Measurements from ENCODE around the gene KIF3C. TPM values are rescaled to one million over a fixed set of nuclear protein-coding genes. Genes with fewer than 3 reads are reported as not detected.
"Not testable (repeated sequence)": the region's sequence is repeated elsewhere in the genome, so short reads cannot be mapped to it uniquely, and the experiment has no call there.

Gene KIF3C
- polyA plus RNA-seq, 4 donors: 12.5 to 19.7 (median 15.3) TPM

- no peak for DNase-seq (ENCODE audit: low read depth in 4 of 4, low spot score in 3 of 4)
Measured at GRCh38 chr2:26000561-26001082, 18.3 kb upstream of the KIF3C start.

- DNase-seq (ENCODE audit: low read depth in 4 of 4, low spot score in 3 of 4): not testable (repeated sequence)
Measured at GRCh38 chr2:25999406-25999805, 17.1 kb upstream of the KIF3C start.

- not testable (repeated sequence) for DNase-seq (ENCODE audit: low read depth in 4 of 4, low spot score in 3 of 4)
Measured at GRCh38 chr2:25998816-25999383, 16.6 kb upstream of the KIF3C start.

GRCh38 chr2:25996844-25997243 is 14.5 kb upstream of the KIF3C start:
- DNase-seq (ENCODE audit: low read depth in 4 of 4, low spot score in 3 of 4): no peak

- no peak for DNase-seq (ENCODE audit: low read depth in 4 of 4, low spot score in 3 of 4)
Measured at GRCh38 chr2:25994509-25994908, 12.2 kb upstream of the KIF3C start.

- DNase-seq (ENCODE audit: low read depth in 4 of 4, low spot score in 3 of 4): no peak
Measured at GRCh38 chr2:25993049-25993448, 10.8 kb upstream of the KIF3C start.

- DNase-seq (ENCODE audit: low read depth in 4 of 4, low spot score in 3 of 4): no peak
Measured at GRCh38 chr2:25992556-25992955, 10.3 kb upstream of the KIF3C start.

GRCh38 chr2:25991965-25992364 is 9.7 kb upstream of the KIF3C start:
- DNase-seq (ENCODE audit: low read depth in 4 of 4, low spot score in 3 of 4): no peak

GRCh38 chr2:25989154-25989553 is 6.9 kb upstream of the KIF3C start:
- DNase-seq (ENCODE audit: low read depth in 4 of 4, low spot score in 3 of 4): no peak

- DNase-seq (ENCODE audit: low read depth in 4 of 4, low spot score in 3 of 4): no peak
Measured at GRCh38 chr2:25988134-25988533, 5.8 kb upstream of the KIF3C start.

GRCh38 chr2:25983735-25984134 is 1.4 kb upstream of the KIF3C start:
- no peak for DNase-seq (ENCODE audit: low read depth in 4 of 4, low spot score in 3 of 4)

GRCh38 chr2:25982968-25983280 is 627 bp upstream of the KIF3C start:
- DNase-seq (ENCODE audit: low read depth in 4 of 4, low spot score in 3 of 4): no peak

GRCh38 chr2:25981596-25982272 is 563 bp downstream of the KIF3C start:
- peak in 1 of 4 donors; percentile 39 for DNase-seq (ENCODE audit: low read depth in 4 of 4, low spot score in 3 of 4)

GRCh38 chr2:25980951-25981350 is 1.3 kb downstream of the KIF3C start:
- DNase-seq (ENCODE audit: low read depth in 4 of 4, low spot score in 3 of 4): no peak

- DNase-seq (ENCODE audit: low read depth in 4 of 4, low spot score in 3 of 4): no peak
Measured at GRCh38 chr2:25980076-25980887, 2.0 kb downstream of the KIF3C start.

GRCh38 chr2:25979001-25979400 is 3.3 kb downstream of the KIF3C start:
- DNase-seq (ENCODE audit: low read depth in 4 of 4, low spot score in 3 of 4): no peak

GRCh38 chr2:25977768-25978167 is 4.5 kb downstream of the KIF3C start:
- DNase-seq (ENCODE audit: low read depth in 4 of 4, low spot score in 3 of 4): no peak

- DNase-seq (ENCODE audit: low read depth in 4 of 4, low spot score in 3 of 4): no peak
Measured at GRCh38 chr2:25976983-25977741, 5.1 kb downstream of the KIF3C start.

GRCh38 chr2:25972049-25972823 is 10.1 kb downstream of the KIF3C start:
- DNase-seq (ENCODE audit: low read depth in 4 of 4, low spot score in 3 of 4): no peak

GRCh38 chr2:25971596-25971995 is 10.7 kb downstream of the KIF3C start:
- no peak for DNase-seq (ENCODE audit: low read depth in 4 of 4, low spot score in 3 of 4)

Data from right renal pelvis (tissue), 4 donors.